ENCODE measurements around the gene HECW1.

The HECW1 gene

GRCh38 chr7:43143918-43144589 lies 31.6 kb downstream of the HECW1 start:
- TF ChIP-seq TAF1 (IDR thresholded peaks at IDR 0.05; ENCODE audit: borderline replicate concordance, insufficient read depth, low read length) (no peak), SIN3A (IDR thresholded peaks at IDR 0.05; ENCODE audit: borderline replicate concordance, insufficient read depth, low read length) (no peak), REST (IDR thresholded peaks at IDR 0.05; ENCODE audit: insufficient read depth in 1 of 2, low read depth in 2 of 2, low read length in 2 of 2) (no peak), POLR2AphosphoS5 (IDR thresholded peaks at IDR 0.05; ENCODE audit: low read depth, low read length) (no peak), FOXP2 (optimal IDR thresholded peaks at IDR 0.05; ENCODE audit: borderline replicate concordance, extremely low read depth, extremely low read length, insufficient read depth) (no peak)

- TF ChIP-seq FOXP2 (optimal IDR thresholded peaks at IDR 0.05; ENCODE audit: borderline replicate concordance, extremely low read depth, extremely low read length, insufficient read depth), result no peak
- no peak for TF ChIP-seq TAF1 (IDR thresholded peaks at IDR 0.05; ENCODE audit: borderline replicate concordance, insufficient read depth, low read length)
- TF ChIP-seq POLR2AphosphoS5 (IDR thresholded peaks at IDR 0.05; ENCODE audit: low read depth, low read length), result no peak
- no peak for TF ChIP-seq REST (IDR thresholded peaks at IDR 0.05; ENCODE audit: insufficient read depth in 1 of 2, low read depth in 2 of 2, low read length in 2 of 2)
- TF ChIP-seq SIN3A (IDR thresholded peaks at IDR 0.05; ENCODE audit: borderline replicate concordance, insufficient read depth, low read length), result no peak
These were observed 35.8 kb downstream of the HECW1 start for GRCh38 chr7:43148161-43148731.

GRCh38 chr7:43151076-43151475 lies 38.6 kb downstream of the HECW1 start:
- TF ChIP-seq TAF1 (IDR thresholded peaks at IDR 0.05; ENCODE audit: borderline replicate concordance, insufficient read depth, low read length), result no peak
- no peak for TF ChIP-seq REST (IDR thresholded peaks at IDR 0.05; ENCODE audit: insufficient read depth in 1 of 2, low read depth in 2 of 2, low read length in 2 of 2)
- no peak for TF ChIP-seq SIN3A (IDR thresholded peaks at IDR 0.05; ENCODE audit: borderline replicate concordance, insufficient read depth, low read length)
- TF ChIP-seq POLR2AphosphoS5 (IDR thresholded peaks at IDR 0.05; ENCODE audit: low read depth, low read length), result no peak
- TF ChIP-seq FOXP2 (optimal IDR thresholded peaks at IDR 0.05; ENCODE audit: borderline replicate concordance, extremely low read depth, extremely low read length, insufficient read depth), result no peak

- TF ChIP-seq SIN3A (IDR thresholded peaks at IDR 0.05; ENCODE audit: borderline replicate concordance, insufficient read depth, low read length) (no peak), REST (IDR thresholded peaks at IDR 0.05; ENCODE audit: insufficient read depth in 1 of 2, low read depth in 2 of 2, low read length in 2 of 2) (no peak), TAF1 (IDR thresholded peaks at IDR 0.05; ENCODE audit: borderline replicate concordance, insufficient read depth, low read length) (no peak), POLR2AphosphoS5 (IDR thresholded peaks at IDR 0.05; ENCODE audit: low read depth, low read length) (no peak), FOXP2 (optimal IDR thresholded peaks at IDR 0.05; ENCODE audit: borderline replicate concordance, extremely low read depth, extremely low read length, insufficient read depth) (no peak)
These were observed 40.2 kb downstream of the HECW1 start for GRCh38 chr7:43152696-43153095.
